GM21619 (cell line): ENCODE data around the gene PCNT.

Experiments used
- ATAC-seq: cut with Tn5 transposase; IDR thresholded peaks from one replicate; pipeline ENCODE4 v1.9.1; 2021; ENCODE audit not compliant: unreplicated experiment

The PCNT gene

GRCh38 chr21:46379691-46380090, 55.7 kb downstream of the PCNT start:
- no peak for ATAC-seq

- no peak for ATAC-seq
These were observed 57.6 kb downstream of the PCNT start for GRCh38 chr21:46381541-46381940.

- no peak for ATAC-seq
These were observed 60.6 kb downstream of the PCNT start for GRCh38 chr21:46384556-46384955.

- ATAC-seq: no peak
These were observed 62.1 kb downstream of the PCNT start for GRCh38 chr21:46385846-46386733.

- no peak for ATAC-seq
These were observed 62.8 kb downstream of the PCNT start for GRCh38 chr21:46386734-46387088.

GRCh38 chr21:46388206-46388880, 64.4 kb downstream of the PCNT start:
- ATAC-seq: no peak

- ATAC-seq: no peak
These were observed 64.9 kb downstream of the PCNT start for GRCh38 chr21:46388896-46389295.

- ATAC-seq: no peak
These were observed 66.9 kb downstream of the PCNT start for GRCh38 chr21:46390603-46391545.

GRCh38 chr21:46391773-46392172, 67.8 kb downstream of the PCNT start:
- ATAC-seq: no peak

- ATAC-seq: no peak
These were observed 69.0 kb downstream of the PCNT start for GRCh38 chr21:46392921-46393320.

GRCh38 chr21:46393451-46393940, 69.5 kb downstream of the PCNT start:
- no peak for ATAC-seq

- ATAC-seq: no peak
These were observed 70.1 kb downstream of the PCNT start for GRCh38 chr21:46393941-46394594.

GRCh38 chr21:46394595-46395104, 70.7 kb downstream of the PCNT start:
- no peak for ATAC-seq

- ATAC-seq: no peak
These were observed 73.4 kb downstream of the PCNT start for GRCh38 chr21:46397211-46397905.

- ATAC-seq: no peak
These were observed 74.0 kb downstream of the PCNT start for GRCh38 chr21:46397993-46398392.

- ATAC-seq: no peak
These were observed 75.2 kb downstream of the PCNT start for GRCh38 chr21:46399129-46399528.

GRCh38 chr21:46399686-46400085, 75.7 kb downstream of the PCNT start:
- no peak for ATAC-seq

- no peak for ATAC-seq
These were observed 77.4 kb downstream of the PCNT start for GRCh38 chr21:46401186-46401910.

GRCh38 chr21:46402421-46402820, 78.5 kb downstream of the PCNT start:
- ATAC-seq: no peak
